HG03066 (cell line): ENCODE measurements around the gene SEC11A.

Experiments used
- ATAC-seq: cut with Tn5 transposase; IDR thresholded peaks from one replicate; pipeline ENCODE4 v1.9.1; 2021; ENCODE audit warnings: low read depth; ENCODE audit not compliant: unreplicated experiment

SEC11A gene

DNA sequence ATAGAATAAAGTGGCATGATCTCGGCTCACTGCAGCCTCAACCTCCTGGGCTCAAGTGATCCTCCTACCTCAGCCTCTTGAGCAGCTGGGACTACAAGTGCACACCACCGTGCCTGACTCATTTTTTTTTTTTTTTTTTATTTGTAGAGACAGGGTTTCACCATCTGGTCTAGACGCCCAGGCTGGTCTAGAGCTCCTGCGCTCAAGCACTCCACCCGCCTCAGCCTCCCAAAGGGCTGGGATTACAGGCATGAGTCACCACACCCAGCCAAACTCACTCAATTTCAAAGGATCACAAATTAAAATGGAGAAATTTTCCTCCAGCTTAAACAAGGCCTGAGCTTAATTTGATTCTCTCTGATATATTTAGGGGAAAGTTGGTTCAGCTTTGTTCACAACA lies 30.6 kb downstream of the SEC11A start:
- ATAC-seq = no peak

DNA sequence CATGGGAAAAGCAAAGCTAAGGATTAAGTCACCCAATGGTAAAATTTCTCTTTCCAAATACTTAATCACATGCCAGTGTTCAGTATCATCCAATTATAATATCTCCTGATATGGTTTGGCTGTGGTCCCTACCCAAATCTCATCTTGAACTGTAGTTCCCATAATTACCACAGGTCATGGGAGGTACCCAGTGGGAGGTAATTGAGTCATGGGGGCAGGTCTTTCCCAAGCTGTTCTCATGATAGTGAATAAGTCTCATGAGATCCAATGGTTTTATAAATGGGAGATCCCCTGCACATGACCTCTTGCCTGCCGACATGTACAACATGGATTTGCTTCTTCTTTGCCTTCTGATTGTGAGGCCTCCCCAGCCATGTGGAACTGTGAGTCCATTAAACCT lies 31.8 kb downstream of the SEC11A start:
- ATAC-seq = no peak

GRCh38 chr15:84681831-84682230 lies 34.1 kb downstream of the SEC11A start:
- no peak for ATAC-seq

- no peak for ATAC-seq
Observed at GRCh38 chr15:84671211-84671610, 44.7 kb downstream of the SEC11A start.

DNA sequence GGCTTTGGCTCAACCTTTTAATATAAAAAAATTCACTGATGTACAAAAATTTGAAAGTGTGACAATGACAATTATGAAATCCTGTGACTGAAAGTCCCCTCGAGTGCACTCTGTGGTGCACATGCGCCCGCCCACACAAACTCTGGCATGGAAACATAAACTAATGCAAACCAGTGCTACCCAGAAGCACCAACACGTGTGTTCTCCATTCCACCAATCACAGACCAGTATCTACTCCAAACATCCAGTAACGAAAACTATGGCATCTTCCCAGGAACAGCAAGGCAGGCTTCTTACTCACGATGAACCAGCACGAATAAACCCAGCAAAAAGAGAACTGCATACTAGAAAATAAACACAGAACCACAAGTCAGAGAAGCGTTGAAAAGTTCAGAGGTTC lies 46.2 kb downstream of the SEC11A start:
- no peak for ATAC-seq

GRCh38 chr15:84668221-84668982 lies 47.5 kb downstream of the SEC11A start:
- ATAC-seq = no peak

DNA sequence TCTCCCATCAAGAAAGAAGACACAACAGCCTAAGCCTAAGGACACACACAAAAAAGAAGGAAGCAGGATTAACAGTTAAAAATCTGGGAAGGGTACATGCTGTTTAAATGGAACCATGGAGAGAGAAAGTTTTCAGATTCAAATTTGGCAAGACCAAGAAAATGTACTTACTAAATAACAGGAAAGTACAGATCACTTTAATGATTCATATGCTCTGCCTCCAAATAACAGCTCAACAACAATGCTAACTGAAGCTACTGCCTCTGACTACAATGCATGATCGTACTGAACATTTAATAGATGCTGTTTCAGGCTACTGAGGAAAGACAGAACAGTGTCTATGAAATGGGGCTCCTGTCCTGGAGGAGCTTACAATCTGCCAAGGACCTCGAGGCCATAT lies 49.6 kb downstream of the SEC11A start:
- no peak for ATAC-seq

DNA sequence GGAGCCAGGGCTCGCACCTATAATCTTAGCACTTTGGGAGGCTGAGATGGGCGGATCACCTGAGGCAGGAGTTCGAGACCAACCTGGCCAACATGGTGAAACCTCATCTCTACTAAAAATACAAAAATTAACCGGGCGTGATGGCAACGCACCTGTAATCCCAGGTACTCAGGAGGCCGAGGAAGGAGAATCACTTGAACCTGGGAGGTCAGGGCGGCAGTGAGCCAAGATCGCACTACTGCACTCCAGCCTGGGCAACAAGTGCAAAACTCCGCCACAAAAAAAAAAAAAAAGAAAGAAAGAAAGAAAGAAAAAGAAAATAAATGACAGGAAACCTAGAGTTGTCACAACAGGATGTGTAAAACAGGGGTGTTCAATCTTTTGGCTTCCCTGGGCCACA lies 54.9 kb downstream of the SEC11A start:
- ATAC-seq = no peak

DNA sequence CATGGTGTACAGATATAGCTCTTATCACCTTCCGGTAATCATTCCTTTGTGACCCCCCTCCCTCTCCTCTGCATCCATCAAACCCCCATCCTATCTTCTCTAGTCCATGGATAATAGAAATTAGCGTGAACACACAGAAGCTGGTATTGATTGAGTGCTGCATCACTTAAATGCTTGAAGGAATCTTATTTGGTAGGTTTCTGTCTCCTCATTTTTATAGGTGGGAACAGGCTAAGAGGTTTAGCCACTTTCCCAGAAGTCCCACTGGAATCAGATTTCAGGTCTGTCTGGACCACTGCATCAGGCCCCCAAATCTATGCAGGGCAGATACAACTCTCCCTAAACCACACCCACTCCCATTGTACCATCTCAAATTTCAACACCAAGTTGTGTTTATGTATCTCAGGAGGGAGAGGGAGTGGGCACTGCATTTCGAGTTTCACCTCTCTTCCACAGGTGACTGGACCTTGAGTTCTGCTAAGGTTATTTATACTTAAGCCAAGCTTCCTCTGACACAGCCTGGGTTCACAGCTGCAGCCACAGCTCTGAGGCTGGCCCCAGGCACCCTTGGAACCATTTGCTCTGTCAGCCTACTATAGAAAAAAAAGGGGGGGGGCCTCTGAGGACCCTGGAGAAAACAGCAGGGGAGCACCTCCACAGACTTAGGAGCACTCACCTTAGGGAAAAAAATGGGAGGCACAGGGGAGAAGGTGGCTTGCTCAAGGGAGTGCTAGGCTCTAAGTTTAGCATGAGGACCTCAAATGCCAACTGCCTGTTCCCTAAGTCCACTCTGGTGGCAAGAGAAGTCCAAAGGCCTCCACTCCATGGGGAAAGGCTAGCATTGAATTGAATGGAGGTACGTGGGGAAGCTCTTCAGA lies 55.8 kb downstream of the SEC11A start:
- no peak for ATAC-seq

GRCh38 chr15:84658788-84659411 lies 57.0 kb downstream of the SEC11A start:
- ATAC-seq = no peak

GRCh38 chr15:84658080-84658787 lies 57.7 kb downstream of the SEC11A start, which contains the start of gene NMB:
TSS of gene NMB (minus strand) at chr15:84658199. CDS start at chr15:84658152, 47 bp downstream.
- peak; percentile 45 for ATAC-seq

DNA sequence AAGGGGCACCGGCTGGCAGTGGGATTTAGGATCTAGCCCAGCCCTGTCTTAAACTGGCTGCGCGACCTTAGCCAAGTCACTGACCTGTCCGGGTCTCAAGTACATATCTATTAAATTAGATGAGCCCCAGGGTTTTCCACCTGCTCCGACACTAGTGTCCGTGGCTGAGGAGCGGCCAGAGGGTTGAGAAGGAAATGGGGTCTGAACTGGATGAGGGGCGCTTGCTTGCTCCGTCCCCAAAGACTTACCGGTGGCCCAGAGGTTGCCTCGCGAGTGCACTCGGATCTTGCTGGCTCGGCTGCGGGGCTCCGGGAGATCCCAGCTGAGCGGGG lies 58.2 kb downstream of the SEC11A start:
- no peak for ATAC-seq

GRCh38 chr15:84656972-84657371 lies 59.0 kb downstream of the SEC11A start:
- ATAC-seq = no peak

DNA sequence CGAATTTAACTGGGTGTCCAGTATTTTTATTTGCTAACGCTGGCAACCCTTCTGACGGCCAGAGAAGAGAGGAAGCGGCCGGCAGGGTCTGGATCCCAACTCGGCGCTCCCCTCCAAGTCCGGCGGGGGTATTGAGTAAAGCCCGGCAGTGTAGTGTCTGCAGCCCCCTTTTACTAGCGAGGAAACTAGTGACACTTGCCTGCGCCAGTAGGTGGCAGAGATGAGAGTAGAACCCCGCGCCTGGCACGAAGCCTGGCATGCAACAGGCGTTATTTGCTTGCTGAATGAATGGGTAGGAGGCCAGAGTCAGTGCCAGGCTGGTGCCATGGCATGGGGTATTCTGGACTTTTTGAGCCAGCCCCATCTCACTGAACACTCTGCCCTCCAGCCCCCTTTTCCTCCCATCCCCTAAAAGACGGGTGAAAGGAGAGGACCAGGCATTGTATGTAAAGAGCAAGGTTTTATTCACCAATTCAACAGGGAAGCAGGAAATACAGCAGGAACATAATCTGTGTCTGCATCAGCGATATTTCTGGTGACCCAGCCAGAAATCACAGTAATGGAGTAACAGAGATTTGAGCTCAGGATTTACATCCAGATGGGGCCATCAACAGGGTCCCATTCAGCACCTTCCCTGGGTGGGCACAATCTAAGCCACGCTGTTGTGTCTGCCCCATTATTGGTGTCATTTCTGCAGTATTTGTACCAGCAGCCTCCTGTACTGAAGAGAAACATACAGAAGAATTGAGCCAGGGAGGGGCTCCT lies 61.1 kb downstream of the SEC11A start:
- ATAC-seq = peak; percentile 46

DNA sequence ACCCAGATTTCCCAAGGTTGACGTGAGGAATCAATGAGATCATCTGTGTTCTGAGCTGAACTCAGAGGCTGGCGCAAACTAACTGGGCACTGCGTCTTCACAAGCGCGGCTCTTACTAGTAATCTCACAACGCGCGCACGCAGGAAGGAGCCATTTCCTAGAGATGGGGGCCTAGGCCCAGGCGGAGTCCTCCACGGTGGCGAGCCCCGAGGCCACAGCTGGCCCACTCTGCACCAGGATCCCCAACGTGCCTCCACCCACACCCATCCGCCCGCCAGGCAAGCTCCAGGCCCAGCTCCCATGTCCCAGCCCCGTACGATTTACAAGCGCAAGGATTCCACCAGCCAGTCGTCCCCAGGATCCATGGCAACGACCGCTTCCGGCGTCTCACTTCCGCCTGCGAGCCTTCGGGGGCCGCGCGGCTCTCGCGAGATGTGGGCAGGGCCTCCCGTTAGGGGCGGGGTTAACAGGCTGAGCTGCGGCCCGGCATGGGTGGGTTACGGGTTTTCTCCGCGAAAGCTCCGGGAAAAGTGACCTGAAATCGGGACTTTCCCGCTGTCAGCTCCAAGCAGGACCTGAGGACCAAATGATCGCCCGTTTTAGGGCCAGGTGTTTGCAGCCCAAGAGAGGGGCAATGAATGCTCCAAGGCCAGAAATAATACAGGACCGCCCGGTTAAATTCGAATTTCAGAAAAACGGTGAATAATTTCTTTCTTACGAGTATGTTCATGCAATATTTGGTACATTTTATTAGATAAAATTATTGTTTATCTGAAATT lies 61.8 kb downstream of the SEC11A start, which contains the start of gene WDR73:
WDR73 (minus strand) TSS at position 374 of the 779 bp plus-strand sequence; CDS start at position 365, 9 bp downstream.
- ATAC-seq = peak; percentile 86

DNA sequence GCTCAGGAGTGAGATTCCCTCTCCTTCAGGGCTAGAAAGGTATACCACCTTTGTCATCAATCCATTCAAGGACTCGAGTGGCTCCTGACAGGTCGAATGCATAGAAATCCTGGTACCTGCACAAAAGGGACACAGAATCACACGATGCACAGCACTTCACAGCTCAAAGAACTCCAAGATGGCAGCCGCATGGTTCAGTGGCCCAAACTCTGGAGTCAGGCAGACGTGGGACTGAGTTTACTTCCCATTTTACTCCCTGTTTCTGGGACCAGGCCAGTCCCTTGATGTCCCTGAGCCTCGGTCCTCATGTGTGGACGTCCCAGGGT lies 62.4 kb downstream of the SEC11A start:
- ATAC-seq = no peak

DNA sequence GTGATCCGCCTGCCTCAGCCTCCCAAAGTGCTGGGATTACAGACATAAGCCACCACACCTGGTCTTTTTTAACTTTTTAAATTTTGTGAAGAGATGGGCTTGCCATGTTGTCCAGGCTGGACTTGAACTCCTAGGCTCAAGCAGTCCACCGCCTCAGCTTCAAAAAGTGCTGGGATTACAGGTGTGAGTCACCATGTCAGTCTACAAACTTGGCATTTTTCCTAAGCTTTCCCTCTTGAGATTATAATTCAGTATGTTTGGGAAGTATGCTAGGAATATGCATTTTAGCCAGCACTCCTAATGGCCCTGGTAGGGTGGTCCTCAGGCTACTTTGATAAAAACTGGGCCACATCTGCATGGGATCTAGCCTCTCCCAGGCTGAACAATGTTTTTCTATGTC lies 66.2 kb downstream of the SEC11A start:
- ATAC-seq = no peak

- ATAC-seq = no peak
Observed at GRCh38 chr15:84648539-84648938, 67.4 kb downstream of the SEC11A start.

- no peak for ATAC-seq
Observed at GRCh38 chr15:84647726-84648125, 68.2 kb downstream of the SEC11A start.
